GM19193 (cell line): ENCODE measurements around the gene IFI27L2.

Source experiments
- POLR2A ChIP-seq: IDR thresholded peaks from 4 replicates; pipeline ENCODE4 v1.6.1; 2011; ENCODE audit not compliant: insufficient read depth, insufficient read length; ENCODE audit errors: extremely low read depth

IFI27L2 gene

DNA sequence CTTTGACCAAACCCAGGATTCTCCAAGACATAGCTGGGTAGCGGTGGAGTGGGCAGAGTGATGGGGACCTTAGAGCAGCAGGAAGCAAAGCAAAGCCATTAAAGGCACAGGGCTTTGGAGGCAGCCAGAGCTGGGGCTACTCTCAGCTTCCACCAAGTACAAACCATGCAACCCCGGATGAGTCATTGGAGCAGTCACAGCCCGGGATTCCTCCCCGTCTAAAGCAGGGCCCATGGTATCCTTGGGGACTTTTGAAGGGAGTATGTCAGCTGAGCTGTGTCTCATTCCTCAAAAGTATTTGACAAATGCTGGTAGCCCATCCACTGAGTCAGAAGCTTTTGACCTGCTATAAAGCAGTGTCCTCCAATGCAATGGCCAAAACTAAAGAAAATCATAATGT lies 28.6 kb downstream of the IFI27L2 start:
- TF ChIP-seq POLR2A, result no peak

DNA sequence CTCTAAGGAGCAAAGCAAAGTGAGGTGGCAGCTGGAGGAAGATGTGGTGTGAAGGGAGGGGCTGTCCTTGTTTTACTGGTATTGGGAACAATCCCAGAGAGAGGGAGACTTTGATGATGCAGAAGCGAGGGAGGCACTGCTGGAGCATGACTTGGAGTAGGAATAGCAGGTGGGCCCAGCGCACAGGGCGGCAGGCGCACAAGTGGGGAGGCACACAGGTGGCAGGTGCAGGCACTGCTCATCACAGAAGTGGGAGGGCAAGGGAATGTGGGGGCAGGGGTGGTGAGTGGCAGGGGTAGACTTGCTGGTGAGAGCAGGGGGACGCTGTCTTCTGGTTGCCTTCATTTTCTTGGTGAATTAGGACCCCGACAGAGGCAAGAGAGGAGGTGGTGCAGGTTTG lies 30.4 kb downstream of the IFI27L2 start:
- TF ChIP-seq POLR2A, result no peak

DNA sequence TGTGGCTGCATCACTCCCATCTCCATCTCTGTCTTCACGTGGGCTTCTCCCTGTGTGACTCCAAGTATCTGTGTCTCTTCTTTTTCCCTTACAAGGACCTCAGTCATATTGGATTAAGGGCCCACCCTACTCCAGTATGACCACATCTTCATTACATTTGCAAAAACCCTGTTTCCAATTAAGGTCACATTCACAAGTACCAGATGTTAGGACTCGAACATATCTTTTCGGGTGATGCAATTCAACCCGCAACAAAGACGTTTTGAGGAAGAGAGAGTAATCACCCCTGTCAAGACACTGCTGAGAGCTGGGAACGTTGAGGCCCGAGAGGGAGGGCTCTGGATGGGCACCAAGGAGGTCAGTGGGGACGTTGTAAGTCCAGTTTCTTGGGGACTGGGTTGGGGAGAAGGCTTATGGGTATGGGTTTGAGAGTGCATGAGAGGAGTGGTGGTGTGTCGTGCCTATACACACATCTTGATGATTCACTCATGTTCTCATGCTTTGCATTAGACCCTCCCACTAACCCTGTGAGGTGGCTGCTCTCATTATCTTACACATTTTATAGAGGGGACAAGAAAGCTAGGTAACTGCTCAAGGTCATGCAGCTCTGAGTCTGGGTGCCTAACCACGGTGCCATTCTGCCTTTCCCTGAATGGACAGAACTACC lies 30.9 kb downstream of the IFI27L2 start:
- no peak for TF ChIP-seq POLR2A

DNA sequence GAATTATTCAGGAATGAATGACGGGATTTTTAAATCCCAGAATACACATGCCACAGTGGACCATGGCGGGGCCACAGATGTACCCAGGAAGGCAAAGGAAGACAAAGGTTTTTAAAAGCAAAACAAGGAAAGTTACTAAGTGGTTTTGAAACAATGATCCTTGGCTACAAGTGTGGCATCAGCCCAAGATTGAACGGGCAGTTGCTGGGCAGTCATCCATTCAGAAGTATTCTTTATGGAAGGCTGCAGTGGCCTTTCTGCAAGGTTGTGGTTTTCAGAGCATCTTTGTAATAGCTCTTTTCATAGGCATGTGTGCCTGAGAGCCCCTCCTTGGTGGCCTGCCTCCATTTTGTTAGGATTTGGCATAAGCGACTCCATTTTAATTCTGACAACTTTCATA lies 32.3 kb downstream of the IFI27L2 start:
- TF ChIP-seq POLR2A, result no peak

GRCh38 chr14:94093418-94093817 lies 36.0 kb downstream of the IFI27L2 start:
- no peak for TF ChIP-seq POLR2A

DNA sequence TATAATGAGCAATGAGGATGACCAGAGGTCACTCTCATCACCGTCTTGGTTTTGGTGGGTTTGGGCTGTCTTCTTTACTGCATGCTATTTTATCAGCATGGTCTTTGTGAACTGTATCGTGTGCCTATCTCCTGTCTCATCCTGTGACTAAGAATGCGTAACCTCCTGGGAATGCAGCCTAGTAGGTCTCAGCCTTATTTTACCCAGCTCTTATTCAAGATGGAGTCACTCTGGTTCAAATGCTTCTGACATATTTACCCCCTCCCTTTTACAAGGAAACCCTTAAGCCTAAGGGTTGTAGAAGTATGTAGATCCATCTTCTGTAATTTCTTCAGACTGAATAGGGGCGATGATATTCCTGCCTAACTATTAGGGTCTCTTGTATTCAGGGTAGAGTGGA lies 39.9 kb downstream of the IFI27L2 start:
- TF ChIP-seq POLR2A, result no peak

- TF ChIP-seq POLR2A, result no peak
These were observed 40.9 kb downstream of the IFI27L2 start for GRCh38 chr14:94088516-94088915.

- no peak for TF ChIP-seq POLR2A
These were observed 41.5 kb downstream of the IFI27L2 start for GRCh38 chr14:94087891-94088290.

DNA sequence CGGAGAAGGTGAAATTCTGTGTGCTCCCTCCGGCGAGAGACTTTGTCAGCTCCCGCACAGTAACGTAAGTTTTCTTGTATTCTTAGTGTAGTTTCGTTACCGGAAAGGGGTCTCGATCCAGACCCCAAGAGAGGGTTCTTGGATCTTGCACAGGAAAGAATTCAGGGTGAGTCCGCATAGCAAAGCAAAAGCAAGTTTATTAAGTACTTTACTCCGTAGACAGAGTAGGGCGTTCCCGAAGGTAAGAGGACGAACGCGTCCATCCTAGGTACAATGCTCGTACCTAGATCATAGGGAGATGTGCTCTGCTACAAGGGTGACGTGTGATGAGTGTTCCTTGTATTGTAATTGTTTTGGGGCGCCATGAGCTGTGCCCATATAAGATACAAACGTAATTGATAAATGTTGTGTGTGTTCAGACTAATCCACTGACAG lies 48.0 kb downstream of the IFI27L2 start:
- TF ChIP-seq POLR2A, result no peak

GRCh38 chr14:94080621-94081385 lies 48.6 kb downstream of the IFI27L2 start, which contains the start of the genes DDX24 and IFI27L1:
DDX24 (minus strand) TSS chr14:94081202; CDS start chr14:94079742, 1,460 bp downstream.
IFI27L1 (plus strand) TSS chr14:94081310; CDS start chr14:94096938, 15,628 bp downstream.
- TF ChIP-seq POLR2A, result peak; percentile 97

DNA sequence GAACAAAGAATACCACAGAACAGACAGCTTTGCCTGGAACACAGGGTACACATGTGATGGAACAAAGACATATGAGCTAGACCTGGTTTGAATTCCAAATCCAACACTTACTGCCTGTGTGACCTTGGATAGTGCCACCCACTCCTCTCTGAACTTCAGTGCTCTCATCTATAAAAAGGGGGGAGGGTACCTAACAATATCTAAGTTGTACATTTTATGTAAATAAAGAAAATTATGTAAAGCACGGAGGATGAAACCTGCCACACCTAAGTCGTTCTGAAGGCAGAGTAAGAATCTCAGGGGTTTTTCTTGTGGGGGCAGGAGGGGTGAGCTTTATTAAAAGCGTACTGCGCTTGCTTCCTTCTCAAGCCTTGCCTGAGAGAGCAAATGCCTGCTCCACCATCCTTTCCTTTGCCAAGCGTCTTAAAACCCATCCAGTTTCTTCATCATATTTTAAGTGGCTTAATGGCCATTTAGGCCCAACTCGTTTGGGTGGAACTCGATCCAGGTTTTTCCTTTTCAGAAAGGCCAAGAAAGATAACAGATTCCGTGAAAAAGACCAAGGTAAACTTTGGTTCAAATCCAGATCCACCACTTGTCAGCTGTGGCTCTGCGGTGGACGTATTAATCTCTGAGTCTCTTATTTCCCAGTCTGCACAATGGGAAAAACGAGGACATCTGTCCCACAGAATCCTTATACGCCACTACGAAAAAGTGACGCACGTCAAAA lies 49.3 kb downstream of the IFI27L2 start:
- TF ChIP-seq POLR2A, result no peak

- no peak for TF ChIP-seq POLR2A
These were observed 51.6 kb downstream of the IFI27L2 start for GRCh38 chr14:94077823-94078222.
